DMS 273 treated with DMSO at 0.1 percent for 48 hours (cell line): ENCODE data around the gene BACE2.

Source experiments
- DNase-seq: peaks from one replicate; lab custom pipeline; 2025; lab: John Stamatoyannopoulos, UW

The BACE2 gene

DNA sequence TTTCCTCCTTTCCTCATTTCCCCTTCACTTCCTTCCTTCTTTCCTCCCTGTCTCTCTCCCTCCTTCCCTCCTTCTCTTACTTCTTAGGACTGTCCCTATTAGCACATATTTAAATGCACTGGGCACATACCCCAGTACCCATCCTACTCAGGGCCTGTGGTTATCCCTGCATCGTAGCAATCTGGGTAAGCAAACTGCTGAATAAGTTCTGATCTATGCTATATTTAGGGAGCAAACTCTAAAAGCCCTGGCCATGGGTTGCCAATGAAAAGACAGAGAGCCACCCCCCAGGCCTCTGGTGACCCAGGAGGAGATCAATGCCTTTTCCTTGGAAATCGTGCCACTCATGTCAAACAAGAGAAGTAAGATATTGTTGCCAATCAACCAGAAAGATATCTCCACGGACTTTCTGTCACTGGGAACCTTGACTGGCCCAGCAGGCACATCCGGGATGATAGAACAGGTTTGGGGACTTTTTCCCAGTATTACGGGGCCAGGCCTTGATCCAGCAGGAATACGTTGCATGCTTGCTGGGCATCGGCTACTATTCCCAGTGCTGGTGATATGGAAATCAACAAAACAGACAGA, 154.0 kb downstream of the BACE2 start:
- no peak for DNase-seq

DNA sequence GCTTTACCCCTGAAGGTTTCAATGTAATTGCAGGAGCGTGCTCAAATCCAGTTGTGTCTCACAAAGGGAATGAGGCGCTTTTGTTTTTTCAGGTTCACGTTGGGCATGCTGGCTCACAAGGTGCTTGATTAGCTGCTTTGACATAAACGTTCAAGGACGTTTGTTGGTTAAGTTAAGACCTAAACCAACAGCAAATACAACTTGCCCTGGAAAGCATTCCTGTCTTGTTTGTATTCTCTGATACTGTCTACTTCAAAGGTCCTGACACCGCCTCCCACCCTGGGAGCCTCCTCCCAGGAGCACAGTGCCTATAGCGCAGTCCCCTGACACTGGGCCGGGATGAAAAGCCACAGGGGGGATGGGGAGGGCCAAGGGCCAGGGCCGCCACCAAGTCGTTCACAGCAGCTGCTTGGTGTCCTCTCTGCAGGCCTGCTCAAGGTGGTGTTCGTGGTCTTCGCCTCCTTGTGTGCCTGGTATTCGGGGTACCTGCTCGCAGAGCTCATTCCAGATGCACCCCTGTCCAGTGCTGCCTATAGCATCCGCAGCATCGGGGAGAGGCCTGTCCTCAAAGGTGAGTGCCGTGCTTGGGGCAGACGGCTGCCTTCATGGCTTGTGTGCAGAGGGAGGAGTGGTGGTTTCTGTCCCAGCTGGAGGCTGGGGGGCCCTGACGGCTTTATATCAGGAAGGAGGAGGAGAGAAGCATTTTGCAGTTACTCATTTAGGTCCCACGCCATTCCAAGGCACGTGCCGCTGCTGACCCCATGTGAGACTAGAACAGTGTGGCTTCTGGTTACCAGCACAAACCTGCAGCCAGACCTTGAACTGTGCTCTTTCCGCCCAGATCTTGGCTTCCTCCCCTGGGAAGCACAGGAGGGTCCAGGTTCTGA, 154.8 kb downstream of the BACE2 start:
- no peak for DNase-seq

DNA sequence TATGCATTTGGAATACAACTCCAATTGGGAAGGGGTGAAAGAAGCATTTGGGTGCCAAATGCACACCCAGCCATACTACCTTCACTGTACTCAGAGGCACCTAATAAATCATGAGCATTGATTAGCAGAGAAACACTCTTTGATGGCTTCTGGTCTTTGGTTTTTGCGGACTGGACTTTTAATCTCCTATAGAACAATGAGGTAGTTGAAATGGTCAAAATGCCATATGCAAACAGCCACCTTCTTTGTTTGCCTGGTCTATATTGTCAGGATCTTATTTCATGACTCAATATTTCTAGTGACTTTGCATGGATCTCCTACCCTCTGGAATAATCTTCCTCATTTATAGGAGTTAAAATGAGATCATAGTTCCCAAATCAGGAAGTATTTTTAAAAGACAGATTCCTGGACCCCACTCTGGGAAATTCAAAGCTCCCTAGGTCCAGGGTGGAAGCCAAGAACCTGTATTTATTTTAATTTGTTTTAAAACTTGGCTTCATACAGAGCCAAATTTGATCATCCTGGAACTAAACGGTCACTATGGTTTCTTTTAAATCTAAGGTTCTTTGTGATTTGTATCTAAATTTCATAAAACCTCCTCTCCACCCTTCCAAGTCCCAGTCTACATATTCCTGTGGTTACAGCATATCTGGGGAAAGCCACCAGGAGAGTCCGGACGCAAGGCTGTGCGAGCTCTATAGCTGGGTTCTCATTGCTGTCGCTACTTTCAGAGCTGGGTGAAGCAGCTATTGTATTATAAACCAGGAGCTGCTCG, 157.4 kb downstream of the BACE2 start:
- no peak for DNase-seq

DNA sequence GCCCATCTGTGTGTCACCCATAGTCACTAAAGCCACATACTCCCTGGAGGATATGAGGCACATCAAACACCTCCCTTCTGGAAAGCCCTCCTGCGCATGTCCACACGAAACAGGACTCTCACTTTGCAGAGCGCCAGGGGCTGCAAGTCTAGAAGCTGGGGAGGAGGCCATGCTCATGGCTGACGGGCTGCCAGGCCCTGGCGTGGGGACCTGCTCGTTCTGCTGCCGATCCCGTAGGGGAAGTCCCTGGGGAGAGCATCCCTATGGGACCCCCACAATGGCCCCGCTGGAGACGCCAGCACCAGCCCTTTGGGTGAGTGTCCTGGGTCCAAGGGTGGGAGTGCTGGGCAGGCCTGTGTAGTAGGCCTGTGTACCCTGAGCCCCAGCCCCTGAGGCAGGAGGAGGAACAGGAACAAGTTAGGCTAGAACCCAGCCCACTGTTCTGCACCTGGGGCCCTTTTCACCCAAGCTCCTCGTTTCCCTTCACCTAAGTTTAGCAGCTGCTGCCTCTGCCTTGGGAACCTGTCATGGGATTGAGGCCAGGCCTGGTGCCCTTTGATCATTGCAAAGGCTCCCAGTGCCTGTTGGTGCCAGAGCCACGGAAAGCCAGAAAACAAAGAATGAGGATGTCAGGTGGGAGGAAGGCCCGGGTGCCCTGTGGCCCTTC, 158.6 kb downstream of the BACE2 start:
- DNase-seq = no peak

DNA sequence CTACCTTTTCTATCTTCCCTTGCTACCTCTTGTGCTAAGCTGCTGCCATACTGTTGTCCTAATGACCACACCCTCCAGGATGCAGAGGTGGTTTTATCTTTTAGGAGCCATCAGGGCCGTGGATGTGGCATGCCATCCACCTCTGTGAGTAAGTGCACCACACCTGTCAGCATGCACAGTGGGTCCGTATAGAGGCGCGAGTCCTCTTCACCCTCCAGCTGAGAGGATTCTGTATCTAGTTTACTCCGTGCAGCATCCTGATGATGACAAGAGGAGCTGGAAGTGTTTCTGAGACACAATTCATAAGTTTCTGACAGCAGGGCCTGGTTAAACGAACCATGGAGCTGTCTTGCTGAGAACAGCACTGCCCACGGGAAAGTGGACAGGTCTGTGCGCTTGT, 159.8 kb downstream of the BACE2 start:
- DNase-seq = no peak

DNA sequence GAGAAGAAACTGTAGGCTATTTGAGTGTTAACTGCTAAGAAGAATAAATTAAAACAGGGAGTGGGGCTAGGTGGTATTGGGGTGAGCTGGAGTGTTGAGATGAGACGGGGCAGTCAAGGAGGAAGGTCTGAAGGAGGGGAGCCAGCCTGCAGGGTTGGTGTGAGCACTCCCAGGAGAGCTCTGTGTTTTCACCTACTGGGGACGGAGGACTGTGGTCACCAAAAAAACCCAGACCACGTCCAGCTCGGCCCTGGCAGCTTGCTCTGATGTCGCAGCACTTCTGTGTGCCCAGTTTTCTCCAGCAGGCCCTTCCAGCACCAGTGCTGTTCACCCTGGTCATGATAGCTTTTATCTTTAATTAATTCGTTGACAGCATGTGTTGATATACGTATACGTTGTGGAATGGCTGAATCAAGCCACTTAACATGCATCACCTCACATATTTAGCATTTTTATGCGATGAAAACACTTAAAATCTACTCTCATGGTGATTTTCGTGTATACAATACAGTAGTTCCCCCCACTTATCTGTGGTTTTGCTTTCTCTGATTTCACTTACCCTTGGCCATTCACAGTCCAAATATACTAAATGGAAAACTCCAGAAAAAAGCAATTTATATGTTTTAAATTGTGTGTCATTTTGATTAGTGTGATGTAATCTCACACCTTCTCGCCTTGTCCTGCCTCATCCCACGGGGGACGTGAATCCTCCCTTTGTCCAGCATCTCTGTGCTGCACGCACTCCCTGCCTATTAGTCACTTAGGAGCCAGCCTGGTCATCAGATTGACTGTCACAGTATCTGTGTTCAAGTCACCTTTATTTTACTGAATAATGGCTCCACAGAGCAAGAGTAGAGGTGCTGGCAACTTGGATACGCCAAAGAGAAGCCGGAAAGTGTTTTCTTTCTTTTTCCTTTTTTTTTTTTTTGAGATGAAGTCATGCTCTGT, 161.0 kb downstream of the BACE2 start:
- no peak for DNase-seq
